ENCODE measurements around the gene TAS1R3. TPM values are rescaled to one million over a fixed set of nuclear protein-coding genes. Genes with fewer than 3 reads are reported as not detected.

Gene TAS1R3
- total RNA-seq, 1 donor: under 0.01 TPM

- TF ChIP-seq CTCF (IDR thresholded peaks at IDR 0.05; ENCODE audit: insufficient read depth, low read depth, low read length): no peak
- no peak for DNase-seq (ENCODE audit: low read depth)
- H3K4me3 ChIP-seq (ENCODE audit: low read depth, low read length): no peak overlapping the region
These were observed 5.4 kb downstream of the TAS1R3 start for GRCh38 chr1:1336446-1336845.

GRCh38 chr1:1336931-1337792 lies 6.1 kb downstream of the TAS1R3 start:
- TF ChIP-seq CTCF (IDR thresholded peaks at IDR 0.05; ENCODE audit: insufficient read depth, low read depth, low read length): no peak
- DNase-seq (ENCODE audit: low read depth): no peak
- no peak overlapping the region for H3K4me3 ChIP-seq (ENCODE audit: low read depth, low read length)

GRCh38 chr1:1337793-1338147 lies 6.7 kb downstream of the TAS1R3 start:
- no peak for TF ChIP-seq CTCF (IDR thresholded peaks at IDR 0.05; ENCODE audit: insufficient read depth, low read depth, low read length)
- no peak overlapping the region for H3K4me3 ChIP-seq (ENCODE audit: low read depth, low read length)
- no peak for DNase-seq (ENCODE audit: low read depth)

- no peak for TF ChIP-seq CTCF (IDR thresholded peaks at IDR 0.05; ENCODE audit: insufficient read depth, low read depth, low read length)
- H3K4me3 ChIP-seq (ENCODE audit: low read depth, low read length): no peak overlapping the region
- no peak for DNase-seq (ENCODE audit: low read depth)
These were observed 7.2 kb downstream of the TAS1R3 start for GRCh38 chr1:1338278-1338677.

GRCh38 chr1:1340185-1340584 lies 9.1 kb downstream of the TAS1R3 start:
- no peak overlapping the region for H3K4me3 ChIP-seq (ENCODE audit: low read depth, low read length)
- DNase-seq (ENCODE audit: low read depth): no peak
- TF ChIP-seq CTCF (IDR thresholded peaks at IDR 0.05; ENCODE audit: insufficient read depth, low read depth, low read length): no peak

- no peak for TF ChIP-seq CTCF (IDR thresholded peaks at IDR 0.05; ENCODE audit: insufficient read depth, low read depth, low read length)
- DNase-seq (ENCODE audit: low read depth): no peak
These were observed 9.9 kb downstream of the TAS1R3 start for GRCh38 chr1:1340791-1341548.

More at GRCh38 chr1:1340791-1341548, 9.9 kb downstream of the TAS1R3 start:
- no peak overlapping the region for H3K4me3 ChIP-seq (ENCODE audit: low read depth, low read length)

Data from fibroblast of villous mesenchyme (primary cell).